GF-D8 (cell line): ENCODE results near the gene CKAP2L.

Source experiments
- DNase-seq: peaks from one replicate; lab custom pipeline; 2025; lab: John Stamatoyannopoulos, UW

The CKAP2L gene, protein sequence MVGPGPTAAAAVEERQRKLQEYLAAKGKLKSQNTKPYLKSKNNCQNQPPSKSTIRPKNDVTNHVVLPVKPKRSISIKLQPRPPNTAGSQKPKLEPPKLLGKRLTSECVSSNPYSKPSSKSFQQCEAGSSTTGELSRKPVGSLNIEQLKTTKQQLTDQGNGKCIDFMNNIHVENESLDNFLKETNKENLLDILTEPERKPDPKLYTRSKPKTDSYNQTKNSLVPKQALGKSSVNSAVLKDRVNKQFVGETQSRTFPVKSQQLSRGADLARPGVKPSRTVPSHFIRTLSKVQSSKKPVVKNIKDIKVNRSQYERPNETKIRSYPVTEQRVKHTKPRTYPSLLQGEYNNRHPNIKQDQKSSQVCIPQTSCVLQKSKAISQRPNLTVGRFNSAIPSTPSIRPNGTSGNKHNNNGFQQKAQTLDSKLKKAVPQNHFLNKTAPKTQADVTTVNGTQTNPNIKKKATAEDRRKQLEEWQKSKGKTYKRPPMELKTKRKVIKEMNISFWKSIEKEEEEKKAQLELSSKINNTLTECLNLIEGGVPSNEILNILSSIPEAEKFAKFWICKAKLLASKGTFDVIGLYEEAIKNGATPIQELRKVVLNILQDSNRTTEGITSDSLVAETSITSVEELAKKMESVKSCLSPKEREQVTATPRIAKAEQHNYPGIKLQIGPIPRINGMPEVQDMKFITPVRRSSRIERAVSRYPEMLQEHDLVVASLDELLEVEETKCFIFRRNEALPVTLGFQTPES

DNA sequence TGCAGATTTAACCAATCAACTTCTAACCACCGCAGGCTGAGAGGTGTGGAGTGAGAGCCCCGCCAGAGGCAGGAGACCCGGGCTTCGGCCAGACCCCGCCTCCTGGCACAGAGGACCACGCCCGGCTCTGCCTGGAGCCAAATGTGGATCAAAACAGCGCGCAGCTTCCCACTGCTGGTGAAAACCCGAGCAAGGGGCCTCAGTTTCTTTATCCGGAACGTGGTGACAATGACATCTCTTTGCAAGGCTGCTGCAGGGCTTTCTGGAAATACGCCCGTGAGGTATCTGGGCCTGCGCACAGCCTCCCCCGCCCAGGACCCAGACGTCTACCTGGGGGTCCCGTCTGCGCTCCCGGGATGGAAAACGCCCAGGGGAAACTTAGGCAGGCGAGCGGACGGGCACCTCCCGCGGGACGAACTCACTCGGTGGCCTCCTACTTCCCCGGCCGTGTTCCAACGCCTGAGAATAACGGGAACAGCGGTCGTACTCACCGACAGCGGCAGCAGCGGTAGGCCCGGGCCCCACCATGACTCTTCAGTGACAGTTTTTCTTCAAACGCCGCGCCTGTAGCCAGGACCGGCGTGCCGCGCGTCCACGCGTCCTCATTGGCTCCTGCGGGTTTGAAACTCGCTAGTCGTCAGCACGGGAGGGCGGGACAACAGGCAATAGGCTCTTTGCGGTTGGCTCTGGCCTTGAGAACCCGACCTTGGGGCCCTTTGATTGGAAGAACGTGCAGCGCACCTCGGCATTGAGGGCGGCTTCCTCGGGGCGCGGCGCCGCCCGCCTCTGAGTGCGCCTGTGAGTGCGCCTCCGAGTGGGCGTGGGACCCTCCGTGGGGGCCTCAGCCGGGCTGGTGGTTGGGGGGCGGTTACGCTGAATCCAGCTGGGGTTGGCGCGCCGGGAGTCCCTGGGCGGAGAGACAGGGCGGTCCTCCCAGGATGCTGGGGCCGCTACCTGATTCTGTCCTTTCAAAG lies at the start of gene CKAP2L:
Gene CKAP2L, minus strand, starts transcription at position 539 of the 974 bp plus-strand sequence. Its CDS starts 11 bp downstream, at position 528.
- DNase-seq = peak; percentile 90

DNA sequence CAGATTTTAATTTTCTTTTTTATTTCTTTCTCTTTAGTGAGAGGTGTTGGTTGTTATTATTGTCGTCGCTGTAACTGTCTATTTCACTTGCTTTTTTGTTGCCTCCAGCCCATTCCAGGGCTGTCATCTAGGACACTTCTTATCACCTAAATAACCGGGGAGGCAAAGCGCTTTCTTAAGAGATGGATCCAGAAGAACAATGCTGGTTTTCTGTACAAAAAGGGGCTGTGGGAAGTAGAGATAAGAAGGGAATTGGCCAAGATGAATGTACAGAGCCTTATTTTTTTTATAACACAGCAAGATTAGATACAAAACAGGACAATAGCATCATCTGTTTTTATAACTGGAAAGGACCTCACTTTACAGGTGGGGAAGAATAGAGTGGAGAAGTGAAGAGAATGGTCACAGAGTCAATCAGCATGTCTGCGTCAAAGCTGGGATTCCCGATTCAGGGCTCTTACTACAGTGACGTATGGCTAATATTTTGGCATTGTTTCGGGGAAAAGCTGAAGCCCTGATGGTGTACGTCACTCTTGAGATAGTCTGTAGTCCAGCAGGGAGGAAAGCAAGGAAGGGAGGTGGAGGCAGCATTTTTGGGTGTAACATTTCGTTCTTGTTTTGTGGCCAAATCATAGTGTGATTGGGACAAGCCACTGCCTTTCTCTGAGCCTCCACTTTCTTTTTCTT lies 49.0 kb upstream of the CKAP2L start:
- no peak for DNase-seq

DNA sequence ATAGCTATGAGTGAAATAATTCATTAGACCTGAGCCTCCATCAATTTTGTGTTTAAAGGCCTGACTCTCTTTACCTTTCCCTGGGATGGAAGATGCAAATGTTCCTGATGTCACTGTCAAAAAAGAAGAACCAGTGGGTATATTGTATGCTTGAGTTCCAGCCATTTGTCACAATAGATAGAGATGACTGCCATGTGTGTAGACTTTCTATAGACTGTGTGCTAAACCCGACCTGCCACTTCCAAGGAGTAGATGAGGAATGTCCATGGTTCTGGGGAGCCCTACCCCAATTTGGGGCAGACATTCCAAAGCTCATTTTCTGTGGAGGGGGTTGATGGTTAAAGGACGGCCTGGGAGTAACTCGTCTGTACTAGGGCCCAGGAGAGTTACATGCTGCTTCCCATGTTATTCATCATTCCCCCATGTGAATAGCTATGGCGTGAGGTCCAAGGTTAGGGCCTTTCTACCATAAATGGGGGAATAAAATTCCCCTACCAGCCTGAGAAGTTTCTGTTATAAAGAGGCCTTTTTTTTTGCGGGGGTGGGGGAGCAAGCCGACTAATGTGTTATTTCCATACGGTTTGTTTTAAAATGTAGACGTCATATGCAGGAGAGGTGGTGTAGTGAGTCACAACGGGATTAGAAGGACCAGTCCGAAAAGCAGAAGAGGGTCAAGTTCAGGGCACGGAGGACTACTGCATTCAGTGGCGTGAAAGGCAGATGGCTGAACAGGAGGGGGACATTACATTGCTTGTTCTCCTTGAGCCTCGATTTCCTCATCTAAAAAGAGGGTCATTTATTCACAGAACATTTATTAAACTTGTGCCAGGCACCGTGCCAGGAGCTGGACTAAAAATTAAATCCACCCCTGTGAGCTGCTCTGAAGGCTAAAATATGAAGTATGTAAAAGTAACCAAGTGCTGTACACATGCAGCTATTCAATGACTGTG lies 48.2 kb upstream of the CKAP2L start:
- DNase-seq = no peak

DNA sequence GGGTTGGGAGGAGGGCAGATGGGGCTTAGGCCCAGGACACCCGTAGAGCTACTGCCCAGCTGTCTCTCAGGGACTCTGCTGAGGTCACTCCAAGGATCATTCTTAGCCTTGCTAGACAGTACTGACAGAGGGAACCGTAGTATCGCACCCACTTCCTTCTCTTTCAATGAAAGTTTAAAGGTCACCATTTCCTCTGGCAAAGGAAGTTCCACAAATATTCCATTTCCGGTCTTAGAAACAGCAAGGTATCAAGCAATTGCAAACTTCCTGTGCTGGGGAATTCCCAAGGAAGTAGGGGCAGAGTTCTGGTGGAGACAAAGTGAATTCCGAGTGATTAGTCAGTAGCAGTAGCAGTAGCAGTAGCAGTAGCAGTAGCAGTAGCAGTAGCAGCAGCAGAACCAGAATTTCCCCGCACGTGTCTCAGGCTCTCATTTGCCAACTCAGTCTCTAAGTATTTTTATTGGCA lies 47.5 kb upstream of the CKAP2L start:
- DNase-seq = peak; percentile 57

DNA sequence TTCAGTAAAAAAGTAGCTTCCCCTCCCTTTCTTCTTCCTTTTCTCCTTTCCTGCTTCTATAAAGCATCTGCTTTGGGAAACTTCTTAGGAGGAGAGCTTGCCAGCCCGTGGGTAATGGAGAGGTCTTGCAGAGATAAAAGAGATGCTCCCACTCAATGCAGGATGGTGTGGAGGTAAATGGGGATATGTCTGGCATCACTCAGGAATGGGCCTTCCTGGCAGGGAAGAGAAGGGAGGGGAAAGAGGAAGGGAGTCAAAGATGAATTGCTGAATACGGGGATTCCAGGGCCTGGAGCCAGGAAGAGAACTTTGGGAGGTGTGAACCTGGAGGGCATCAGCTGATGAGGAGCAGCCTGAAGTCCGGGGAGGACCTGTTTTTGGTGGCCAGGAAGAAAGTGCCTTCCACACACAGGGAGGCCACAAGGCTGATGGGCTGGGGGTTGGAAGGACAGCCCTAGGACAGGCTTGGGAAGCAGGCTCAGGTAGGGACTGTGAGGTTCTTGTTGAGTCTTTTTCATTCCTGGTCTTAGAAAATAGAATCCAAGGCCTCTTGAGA lies 46.9 kb upstream of the CKAP2L start:
- DNase-seq = no peak

DNA sequence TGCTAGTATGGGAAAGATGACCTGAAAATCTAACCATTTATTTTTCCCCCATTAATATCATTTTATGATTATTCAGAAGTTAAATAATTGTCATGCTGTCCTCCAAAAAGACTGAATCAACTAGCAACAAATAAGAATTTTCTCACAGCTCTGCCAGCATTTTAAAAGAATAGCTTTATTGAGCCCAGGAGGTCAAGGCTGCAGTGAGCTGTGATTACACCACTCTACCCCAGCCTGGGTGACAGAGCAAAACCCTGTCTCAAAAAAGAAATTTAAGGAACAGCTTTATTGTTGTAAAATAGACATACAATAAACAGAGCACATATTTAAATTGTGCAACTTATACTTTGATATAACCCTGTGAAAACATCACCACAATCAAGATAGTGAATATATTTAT lies 44.7 kb upstream of the CKAP2L start:
- no peak for DNase-seq

DNA sequence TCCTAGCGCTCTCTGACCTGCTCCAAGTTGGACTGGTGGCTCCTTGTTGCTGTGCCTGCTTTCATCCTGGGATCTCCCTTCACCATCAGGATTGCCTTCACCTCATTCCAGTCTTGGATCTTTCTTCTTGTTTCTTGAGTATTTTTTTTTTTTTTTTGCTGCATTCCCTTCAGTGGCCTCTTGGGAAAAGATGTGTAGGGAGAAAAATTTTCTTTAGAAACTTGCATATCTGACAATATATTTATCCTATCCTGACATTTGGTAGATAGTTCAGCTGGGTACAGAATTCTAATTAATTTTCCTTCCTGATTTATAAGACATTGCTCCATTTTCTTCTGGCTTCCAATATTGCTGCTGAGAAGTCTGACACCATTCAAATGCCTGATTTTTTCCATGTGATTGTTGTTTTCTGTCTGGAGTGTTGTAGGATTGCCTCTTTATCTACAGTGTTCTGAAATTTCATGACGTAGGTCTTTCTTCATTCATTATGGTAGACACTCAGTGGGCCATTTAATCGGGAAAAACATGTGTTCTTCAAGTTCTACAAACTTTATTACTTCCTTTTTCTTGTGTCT lies 42.9 kb upstream of the CKAP2L start:
- DNase-seq = no peak

DNA sequence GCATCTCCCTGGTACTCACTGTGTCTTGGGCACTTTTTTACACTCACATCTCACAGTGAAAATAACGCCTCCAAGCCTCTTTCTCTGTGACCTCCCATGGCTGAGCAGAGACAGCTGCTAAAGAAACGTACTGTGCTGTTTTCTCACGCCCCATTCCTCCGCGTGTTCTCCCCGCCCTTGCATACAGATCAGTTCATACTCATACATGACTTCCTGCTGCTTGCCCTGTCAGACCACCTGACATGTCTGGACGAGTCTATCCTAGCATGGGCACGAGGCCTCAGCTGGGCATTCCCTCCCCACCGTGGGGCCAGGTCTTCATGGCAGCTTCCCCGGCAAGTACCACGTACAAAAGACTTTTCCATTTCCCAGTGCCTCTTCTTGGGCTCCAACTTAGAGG lies 41.1 kb upstream of the CKAP2L start:
- DNase-seq = no peak

DNA sequence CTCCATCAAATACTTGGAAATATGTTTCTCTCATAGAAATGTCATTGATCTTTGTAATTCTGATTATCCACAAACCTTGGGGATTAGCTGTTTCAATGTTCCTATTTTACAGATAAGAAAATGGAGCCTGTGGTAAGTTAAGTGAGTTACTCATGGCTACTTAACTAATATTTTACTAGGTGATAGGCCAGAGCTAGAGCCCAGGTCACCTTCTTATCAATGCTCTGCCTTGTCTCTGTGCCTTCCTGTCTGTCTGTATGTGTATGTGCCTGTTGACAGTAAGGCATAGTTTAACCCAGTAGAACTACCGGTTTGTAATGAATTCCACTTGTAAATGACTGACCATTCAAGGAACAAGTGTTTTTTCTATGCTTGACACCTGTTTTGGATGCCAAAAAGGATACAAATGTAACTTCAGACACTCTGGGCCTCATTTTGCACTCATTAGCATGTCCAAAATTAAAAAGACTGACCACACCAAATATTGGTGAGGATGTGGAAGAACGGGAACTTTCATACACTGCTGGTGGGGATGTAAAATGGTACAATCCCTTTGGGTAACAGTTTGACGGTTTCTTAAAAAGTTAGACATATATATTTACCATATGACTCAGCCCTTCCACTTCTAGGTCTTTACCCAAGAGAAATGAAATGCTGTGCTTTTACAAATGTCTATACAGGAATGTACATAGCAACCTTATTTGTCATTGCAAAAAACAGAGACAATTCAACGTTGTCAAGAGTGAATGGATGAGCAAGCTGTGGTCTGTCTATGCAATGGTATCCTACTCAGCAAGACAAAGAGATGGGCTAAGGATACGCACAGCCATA lies 39.5 kb upstream of the CKAP2L start:
- DNase-seq = no peak

DNA sequence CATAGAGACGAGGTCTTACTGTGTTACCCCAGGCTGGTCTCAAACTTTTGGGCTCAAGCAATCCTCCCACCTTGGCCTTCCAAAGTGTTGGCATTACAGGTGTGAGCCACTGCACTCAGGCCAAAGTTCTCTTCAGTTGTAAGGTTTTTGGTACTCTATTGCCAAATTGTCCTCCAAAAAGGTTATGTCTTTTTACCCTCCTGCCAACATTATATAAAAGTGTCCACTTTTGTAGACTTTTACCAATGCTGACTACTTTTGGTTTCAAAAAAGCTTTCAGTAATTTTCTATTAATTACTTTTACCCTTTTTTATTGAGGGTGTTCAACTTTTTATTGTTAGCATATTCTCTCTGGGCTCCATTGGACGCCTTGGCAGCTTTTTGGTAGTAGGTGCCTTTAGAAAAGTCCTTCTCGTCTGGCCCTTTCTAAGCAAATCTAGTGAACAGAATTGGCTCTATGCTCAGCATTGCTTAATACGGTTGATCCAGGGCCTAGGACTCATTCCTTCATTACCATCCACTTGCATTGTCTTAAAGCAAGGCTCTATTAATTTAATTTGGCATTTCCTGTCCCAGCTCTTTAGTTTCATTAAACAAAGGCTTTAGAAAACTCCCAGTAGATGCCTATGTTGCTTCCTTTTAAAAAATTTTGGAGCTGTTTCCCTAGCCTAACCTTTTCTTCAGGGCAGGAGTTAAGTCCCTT lies 36.6 kb upstream of the CKAP2L start:
- no peak for DNase-seq

DNA sequence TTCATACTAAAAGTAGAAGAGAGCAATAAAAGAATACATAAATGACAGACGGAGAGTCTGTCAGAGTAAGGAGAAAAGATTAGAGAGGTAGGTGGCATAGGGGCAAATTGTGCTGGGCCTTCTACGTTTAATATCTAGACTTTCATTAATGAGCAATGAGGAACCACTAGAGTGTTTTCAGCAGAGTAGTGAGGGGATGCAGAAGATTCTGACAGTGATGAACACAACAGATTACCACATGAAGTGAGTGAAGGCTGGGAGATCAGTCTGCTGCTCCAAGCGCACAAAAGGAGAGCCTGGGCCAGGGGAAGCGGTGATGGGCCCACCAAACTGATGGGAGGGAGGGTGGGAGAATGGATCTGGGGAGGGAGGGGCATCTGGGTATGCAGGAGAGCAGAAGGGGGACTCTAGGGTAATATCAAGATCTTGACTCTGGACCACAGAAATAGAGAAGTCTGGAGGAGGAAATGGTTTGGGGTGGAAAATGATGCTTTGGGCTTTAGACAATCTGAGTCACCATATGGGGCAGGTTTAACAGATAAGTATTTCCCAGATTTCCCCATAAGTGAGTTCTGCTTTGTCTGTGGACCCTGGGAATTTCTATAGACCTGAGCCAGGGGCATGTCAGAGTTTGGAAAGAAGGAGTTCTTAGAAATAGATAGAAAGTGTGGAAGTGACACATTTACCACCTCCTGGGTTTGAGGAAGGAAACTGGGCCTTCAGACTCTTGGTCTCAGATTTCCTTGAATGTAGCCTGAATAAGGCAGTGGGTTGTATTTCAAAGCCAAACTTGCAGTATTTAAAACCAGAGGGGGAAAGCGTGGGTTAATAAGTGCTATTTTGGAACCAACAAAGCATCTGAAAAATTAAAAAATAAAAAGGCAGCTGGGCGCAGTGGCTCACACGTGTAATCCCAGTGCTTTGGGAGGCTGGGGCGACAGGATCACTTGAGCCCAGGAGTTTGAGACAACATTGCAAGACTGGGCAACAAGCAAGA lies 34.9 kb upstream of the CKAP2L start:
- peak; percentile 61 for DNase-seq

DNA sequence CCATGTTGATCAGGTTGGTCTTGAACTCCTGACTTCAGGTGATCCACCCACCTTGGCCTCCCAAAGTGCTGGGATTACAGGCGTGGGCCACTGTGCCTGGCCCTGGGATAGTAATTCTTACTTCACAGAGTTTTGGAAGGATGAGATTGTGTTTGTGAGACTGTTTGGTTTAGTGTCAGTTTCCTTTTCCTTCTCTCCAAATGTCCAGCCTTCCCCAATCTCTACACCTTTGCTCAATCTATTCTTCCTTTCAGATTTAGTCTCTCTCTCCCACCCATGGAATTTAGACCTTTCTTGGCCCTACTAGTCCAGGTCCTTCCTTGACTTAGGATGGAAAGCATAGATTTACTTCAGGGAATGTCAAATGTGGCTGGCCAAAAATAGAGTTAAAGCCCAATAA lies 32.1 kb upstream of the CKAP2L start:
- DNase-seq = no peak

DNA sequence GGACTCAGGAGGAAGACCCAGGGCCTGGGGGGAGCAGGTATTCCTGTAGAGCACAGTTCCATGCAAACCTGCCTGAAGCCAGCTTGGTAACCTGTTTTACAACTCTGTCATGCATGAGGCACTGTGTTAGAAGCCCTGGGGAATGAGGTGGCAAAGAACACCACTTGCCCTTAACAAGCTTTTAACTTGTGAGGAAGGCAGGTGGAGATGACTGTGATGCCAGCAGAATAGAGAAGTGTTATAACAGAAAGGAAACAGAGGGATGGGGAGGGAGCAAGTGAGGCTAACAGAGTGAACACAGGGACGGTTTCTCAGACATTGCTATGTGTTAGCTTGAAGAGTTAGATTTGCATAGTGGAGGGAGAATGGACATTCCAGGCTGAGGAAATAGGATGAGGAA lies 31.4 kb upstream of the CKAP2L start:
- DNase-seq = peak; percentile 55

DNA sequence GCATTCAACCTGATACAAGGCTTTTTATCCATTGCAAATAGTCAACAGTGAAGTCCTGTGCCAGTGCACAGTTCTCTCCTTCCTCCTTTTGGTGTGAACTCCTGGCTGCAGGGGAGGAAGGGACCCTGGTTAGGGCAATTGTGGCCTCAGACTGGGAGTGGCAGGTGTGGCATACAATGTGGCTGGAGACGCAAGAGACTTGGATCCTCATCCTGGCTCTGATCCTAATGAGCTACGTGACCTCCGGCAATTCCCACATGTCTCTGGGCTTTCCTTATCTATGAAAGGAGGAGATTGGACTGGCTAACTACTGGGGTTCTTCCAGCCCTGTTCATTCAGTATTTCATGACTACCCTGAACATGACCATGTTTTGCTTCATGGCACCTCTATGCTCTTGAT lies 30.4 kb upstream of the CKAP2L start:
- peak; percentile 22 for DNase-seq

DNA sequence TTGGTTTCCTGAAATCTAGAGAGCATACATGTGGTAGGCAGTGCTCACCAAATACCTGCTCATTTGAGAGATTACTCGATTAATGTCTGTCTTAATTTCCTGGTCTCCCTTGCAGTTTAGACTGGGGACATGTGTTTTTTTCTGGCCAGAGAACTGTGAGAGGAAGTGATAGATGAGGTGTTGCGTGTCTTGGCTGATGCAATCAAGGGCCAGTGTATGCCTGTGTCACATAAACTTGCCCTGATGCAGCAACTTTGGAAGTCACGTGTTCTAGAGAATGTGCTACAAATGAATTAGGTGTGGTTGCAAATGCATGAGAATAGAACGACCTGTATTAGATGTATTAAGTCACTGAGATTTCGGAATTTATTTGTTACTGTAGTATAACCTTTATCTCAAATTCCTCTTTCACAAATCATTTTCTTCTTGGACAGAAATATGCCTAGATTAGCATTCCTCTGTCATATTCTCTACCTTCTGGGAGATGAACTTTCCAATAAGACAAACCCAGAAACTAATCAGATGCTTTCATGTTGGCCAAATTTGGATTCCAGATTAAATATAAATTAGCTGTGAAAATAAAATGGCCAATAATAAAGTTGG lies 29.8 kb upstream of the CKAP2L start:
- peak; percentile 96 for DNase-seq

DNA sequence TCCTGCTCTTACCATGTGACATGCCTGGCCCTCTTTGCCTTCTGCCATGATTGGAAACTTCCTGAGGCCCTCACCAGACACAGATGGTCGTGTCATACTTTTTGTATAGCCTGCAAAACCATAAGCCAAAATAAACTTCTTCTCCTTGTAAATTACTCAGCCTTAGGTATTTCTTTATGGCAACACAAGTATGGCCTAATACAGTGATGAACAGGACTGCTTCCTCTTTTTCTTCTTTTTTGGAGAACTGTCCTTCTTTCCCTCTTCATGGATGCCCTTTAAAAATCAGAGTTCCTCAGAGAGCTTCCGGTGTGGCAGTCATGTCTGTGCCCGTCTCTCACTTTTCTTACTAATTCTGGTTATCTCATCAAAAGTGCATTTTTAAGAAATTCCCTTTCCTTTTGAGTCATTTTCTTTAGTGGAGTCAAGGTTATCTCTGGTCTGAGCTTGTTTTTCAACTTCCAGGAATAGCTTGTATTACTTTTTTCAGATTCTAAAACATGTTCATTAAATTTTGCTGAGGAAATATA lies 29.1 kb upstream of the CKAP2L start:
- peak; percentile 88 for DNase-seq
